Measurements from ENCODE around the gene PATE2. TPM values are rescaled to one million over a fixed set of nuclear protein-coding genes. Genes with fewer than 3 reads are reported as not detected.

Gene PATE2
- total and polyA plus RNA-seq, 2 donors (not counting 3 experiments of a cell fraction or from before 2014, with no cell fraction given), result 0.31 TPM; not detected in 1

DNA sequence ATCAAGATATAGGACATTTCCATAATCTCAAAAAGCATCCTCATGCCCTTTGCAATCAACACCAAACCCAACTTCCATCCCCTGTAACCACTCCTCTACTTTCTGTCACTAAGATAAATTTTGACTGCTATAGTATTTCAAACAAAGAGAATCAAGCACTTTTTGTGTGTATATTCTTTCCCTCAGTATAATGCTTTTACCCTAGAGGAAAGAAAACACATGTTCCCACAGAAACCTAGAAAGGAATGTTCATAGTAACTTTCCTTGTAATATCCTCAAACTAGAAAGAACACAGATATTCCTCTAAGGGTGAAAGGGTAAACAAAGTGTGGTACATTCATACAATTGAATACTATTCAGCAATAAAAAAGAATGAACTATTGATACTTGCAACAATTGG lies 38.0 kb downstream of the PATE2 start:
- Histone ChIP-seq H3K27ac (ENCODE audit: insufficient read depth, low read depth, low read length) (no peak overlapping the region), H2AFZ (ENCODE audit: low read depth, low read length) (no peak overlapping the region), H3K9me1 (replicated peaks; ENCODE audit: control insufficient read depth, extremely low read depth, insufficient read depth, low read length) (no peaks in the 10 kb centered on the region), H3K79me2 (ENCODE audit: control insufficient read depth, insufficient read depth, low read length) (no peaks in the 10 kb centered on the region), H3K4me2 (ENCODE audit: insufficient read depth, low read length) (no peak overlapping the region), H3K27me3 (ENCODE audit: control insufficient read depth in 2 of 2, insufficient read depth in 2 of 2, low read length in 2 of 2) (peaks cover 2 to 10% of the 10 kb centered on the region in 2 experiments), H3K36me3 (ENCODE audit: control insufficient read depth in 2 of 2, extremely low read depth in 1 of 2, insufficient read depth in 2 of 2, low read length in 2 of 2) (no peaks in the 10 kb centered on the region), H3K9me3 (replicated peaks; ENCODE audit: control insufficient read depth, insufficient read depth, low read length) (no peaks in the 10 kb centered on the region), H3K4me3 (replicated peaks in 1 of 3; ENCODE audit: insufficient read depth in 1 of 3, low read depth in 1 of 3, low read length in 3 of 3) (no peak overlapping the region), H4K20me1 (replicated peaks; ENCODE audit: control insufficient read depth, extremely low read depth, insufficient read depth, low read length) (no peaks in the 10 kb centered on the region), H3K9ac (replicated peaks; ENCODE audit: extremely low read depth, insufficient read depth, low read length) (no peak overlapping the region), H3K4me1 (ENCODE audit: control insufficient read depth, extremely low read depth, insufficient read depth, low read length) (no peaks in the 10 kb centered on the region)
- TF ChIP-seq POLR2AphosphoS5 (IDR thresholded peaks at IDR 0.05; ENCODE audit: insufficient read depth, low read depth, low read length), result no peak
- TF ChIP-seq EZH2 (IDR thresholded peaks at IDR 0.05; ENCODE audit: borderline replicate concordance, low read depth, low read length, severe bottlenecking), result no peak
- no peak for TF ChIP-seq FOS (IDR thresholded peaks at IDR 0.05; ENCODE audit: borderline replicate concordance, insufficient read depth, low read length)
- TF ChIP-seq JUN (IDR thresholded peaks at IDR 0.05; ENCODE audit: borderline replicate concordance, insufficient read depth, insufficient read length, low read depth), result no peak
- TF ChIP-seq MYC (IDR thresholded peaks at IDR 0.05; ENCODE audit: low read depth, low read length), result no peak
- BruUV-seq (replicated peaks), result no TSS peak
- no peak for FAIRE-seq
- POLR2A ChIA-PET, result no interaction called here
- no peak for DNase-seq (ENCODE audit: low read depth, low spot score)
- dilution Hi-C loops (cut with MboI; ENCODE audit: extremely low pct_ligation_motif_present, low sequenced_read_pairs), result no loop called here
- CTCF ChIA-PET, result no interaction called here
- intact Hi-C loops (cut with micrococcal nuclease), result no loop called here

DNA sequence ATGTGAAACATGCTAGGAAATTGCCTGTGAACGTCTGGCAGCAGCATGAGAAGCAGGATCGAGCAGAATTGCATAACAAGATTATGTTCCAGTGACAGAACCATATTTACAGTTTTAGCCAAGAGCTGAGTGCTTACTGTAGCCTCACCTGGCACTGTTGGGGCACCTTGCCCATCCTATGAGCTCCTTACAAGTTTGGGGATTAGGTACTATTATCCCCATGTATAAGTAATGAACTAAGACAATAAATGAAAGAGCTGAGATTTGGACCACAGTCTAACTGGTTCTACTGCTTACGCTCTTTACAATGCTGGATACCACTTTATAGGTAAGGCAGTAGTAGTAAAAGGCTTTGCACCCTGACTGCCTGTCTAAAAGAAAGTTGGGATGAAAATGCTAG lies 49.7 kb downstream of the PATE2 start:
- Histone ChIP-seq H2AFZ (ENCODE audit: low read depth, low read length) (no peak overlapping the region), H3K4me3 (replicated peaks in 1 of 3; ENCODE audit: insufficient read depth in 1 of 3, low read depth in 1 of 3, low read length in 3 of 3) (no peak overlapping the region), H3K4me1 (ENCODE audit: control insufficient read depth, extremely low read depth, insufficient read depth, low read length) (no peaks in the 10 kb centered on the region), H4K20me1 (replicated peaks; ENCODE audit: control insufficient read depth, extremely low read depth, insufficient read depth, low read length) (no peaks in the 10 kb centered on the region), H3K36me3 (ENCODE audit: control insufficient read depth in 2 of 2, extremely low read depth in 1 of 2, insufficient read depth in 2 of 2, low read length in 2 of 2) (no peaks in the 10 kb centered on the region), H3K79me2 (ENCODE audit: control insufficient read depth, insufficient read depth, low read length) (no peaks in the 10 kb centered on the region), H3K9me1 (replicated peaks; ENCODE audit: control insufficient read depth, extremely low read depth, insufficient read depth, low read length) (no peaks in the 10 kb centered on the region), H3K9ac (replicated peaks; ENCODE audit: extremely low read depth, insufficient read depth, low read length) (no peak overlapping the region), H3K9me3 (replicated peaks; ENCODE audit: control insufficient read depth, insufficient read depth, low read length) (no peaks in the 10 kb centered on the region), H3K27me3 (ENCODE audit: control insufficient read depth in 2 of 2, insufficient read depth in 2 of 2, low read length in 2 of 2) (peaks cover 2 to 17% of the 10 kb centered on the region in 2 experiments), H3K4me2 (ENCODE audit: insufficient read depth, low read length) (no peak overlapping the region), H3K27ac (ENCODE audit: insufficient read depth, low read depth, low read length) (no peak overlapping the region)
- ChIA-PET POLR2A (no interaction called here), CTCF (no interaction called here)
- dilution Hi-C loops (cut with MboI; ENCODE audit: extremely low pct_ligation_motif_present, low sequenced_read_pairs) (no loop called here), intact Hi-C loops (cut with micrococcal nuclease) (no loop called here)
- no TSS peak for BruUV-seq (replicated peaks)
- TF ChIP-seq, protein P1, sequence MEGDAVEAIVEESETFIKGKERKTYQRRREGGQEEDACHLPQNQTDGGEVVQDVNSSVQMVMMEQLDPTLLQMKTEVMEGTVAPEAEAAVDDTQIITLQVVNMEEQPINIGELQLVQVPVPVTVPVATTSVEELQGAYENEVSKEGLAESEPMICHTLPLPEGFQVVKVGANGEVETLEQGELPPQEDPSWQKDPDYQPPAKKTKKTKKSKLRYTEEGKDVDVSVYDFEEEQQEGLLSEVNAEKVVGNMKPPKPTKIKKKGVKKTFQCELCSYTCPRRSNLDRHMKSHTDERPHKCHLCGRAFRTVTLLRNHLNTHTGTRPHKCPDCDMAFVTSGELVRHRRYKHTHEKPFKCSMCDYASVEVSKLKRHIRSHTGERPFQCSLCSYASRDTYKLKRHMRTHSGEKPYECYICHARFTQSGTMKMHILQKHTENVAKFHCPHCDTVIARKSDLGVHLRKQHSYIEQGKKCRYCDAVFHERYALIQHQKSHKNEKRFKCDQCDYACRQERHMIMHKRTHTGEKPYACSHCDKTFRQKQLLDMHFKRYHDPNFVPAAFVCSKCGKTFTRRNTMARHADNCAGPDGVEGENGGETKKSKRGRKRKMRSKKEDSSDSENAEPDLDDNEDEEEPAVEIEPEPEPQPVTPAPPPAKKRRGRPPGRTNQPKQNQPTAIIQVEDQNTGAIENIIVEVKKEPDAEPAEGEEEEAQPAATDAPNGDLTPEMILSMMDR (IDR thresholded peaks at IDR 0.05; ENCODE audit: extremely low read depth in 1 of 2, insufficient read depth in 1 of 2, low read depth in 1 of 2, low read length in 2 of 2), result no peak
- TF ChIP-seq POLR2AphosphoS5 (IDR thresholded peaks at IDR 0.05; ENCODE audit: insufficient read depth, low read depth, low read length), result no peak
- no peak for TF ChIP-seq MYC (IDR thresholded peaks at IDR 0.05; ENCODE audit: low read depth, low read length)
- TF ChIP-seq POLR2A (IDR thresholded peaks at IDR 0.05; ENCODE audit: low read depth, low read length), result no peak
- FAIRE-seq (no peak), DNase-seq (ENCODE audit: low read depth, low spot score) (no peak)

Other genes starting within 250 kb of the PATE2 start
- gene EI24, start 209.4 kb downstream of the PATE2 start, total RNA-seq, result 115 and 119 TPM in 2 replicates
- gene EI24, start 209.4 kb downstream of the PATE2 start, polyA plus RNA-seq, result 175 and 192 TPM in 2 replicates
- 216 and 236 TPM in 2 replicates for gene STT3A, start 186.0 kb downstream of the PATE2 start, total RNA-seq
- 316 and 362 TPM in 2 replicates for gene STT3A, start 186.0 kb downstream of the PATE2 start, polyA plus RNA-seq
- 55.6 and 66.1 TPM in 2 replicates for gene CHEK1, start 153.7 kb downstream of the PATE2 start, total RNA-seq
- 11.8 and 15.0 TPM in 2 replicates for gene CHEK1, start 153.7 kb downstream of the PATE2 start, polyA plus RNA-seq
- not detected in 2 replicates for gene ACRV1, start 98.0 kb downstream of the PATE2 start, total RNA-seq
- not detected in 2 replicates for gene ACRV1, start 98.0 kb downstream of the PATE2 start, polyA plus RNA-seq
- gene PATE1, start 32.5 kb downstream of the PATE2 start, total RNA-seq, result not detected in 2 replicates
- not detected in 2 replicates for gene PATE1, start 32.5 kb downstream of the PATE2 start, polyA plus RNA-seq
- gene PATE3, start 9.3 kb upstream of the PATE2 start, total RNA-seq, result not detected in 2 replicates
- not detected in 2 replicates for gene PATE3, start 9.3 kb upstream of the PATE2 start, polyA plus RNA-seq
- not detected in 2 replicates for gene PATE4, start 54.5 kb upstream of the PATE2 start, total RNA-seq
- gene PATE4, start 54.5 kb upstream of the PATE2 start, polyA plus RNA-seq, result not detected in 2 replicates
- gene HYLS1, start 108.8 kb upstream of the PATE2 start, total RNA-seq, result 9.4 and 12.6 TPM in 2 replicates
- 3.7 and 4.7 TPM in 2 replicates for gene HYLS1, start 108.8 kb upstream of the PATE2 start, polyA plus RNA-seq
- 10.3 and 15.1 TPM in 2 replicates for gene PUS3, start 124.4 kb upstream of the PATE2 start, total RNA-seq
- gene PUS3, start 124.4 kb upstream of the PATE2 start, polyA plus RNA-seq, result 4.6 and 5.1 TPM in 2 replicates
- not detected in 2 replicates for gene DDX25, start 125.7 kb upstream of the PATE2 start, total RNA-seq
- gene DDX25, start 125.7 kb upstream of the PATE2 start, polyA plus RNA-seq, result not detected in 2 replicates
- gene VSIG10L2, start 167.2 kb upstream of the PATE2 start, total RNA-seq, result not detected in 2 replicates
- gene VSIG10L2, start 167.2 kb upstream of the PATE2 start, polyA plus RNA-seq, result not detected in 2 replicates